ENCODE measurements around the gene RERE. TPM values are rescaled to one million over a fixed set of nuclear protein-coding genes. Genes with fewer than 3 reads are reported as not detected.

The RERE gene
- total RNA-seq, 1 donor = 55.0 TPM

DNA sequence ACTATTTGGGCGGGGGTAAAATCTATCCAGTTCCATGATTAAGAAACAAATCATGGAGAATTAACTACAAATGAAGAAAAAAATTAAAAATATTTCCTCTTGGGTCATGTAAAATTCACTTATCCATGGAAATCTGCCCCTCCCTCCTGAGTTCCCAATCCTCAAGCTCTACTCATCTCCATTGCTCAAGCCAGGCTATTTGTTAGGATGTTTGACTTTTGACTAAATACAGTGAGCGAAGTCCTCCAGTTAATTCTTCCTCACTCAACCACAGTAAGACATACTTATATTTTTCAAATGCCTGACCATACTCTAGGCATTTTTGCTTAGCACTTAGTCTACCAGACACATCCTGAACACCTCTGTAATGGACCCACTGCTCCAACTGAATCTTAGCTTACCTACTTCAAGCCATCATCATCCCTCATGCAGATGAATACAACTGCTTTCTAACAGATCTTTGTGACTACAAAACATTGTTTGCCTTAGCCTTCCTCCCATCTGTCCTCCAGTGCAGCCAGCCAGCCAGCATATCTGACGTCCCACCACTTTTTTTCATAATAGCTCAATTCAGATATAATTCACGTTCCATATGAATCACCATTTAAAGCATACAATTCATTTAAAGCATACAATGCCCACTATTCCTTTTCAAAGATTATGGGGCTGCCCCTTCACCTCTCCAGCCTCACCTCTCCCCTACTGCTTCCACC, 154.2 kb downstream of the RERE start:
- Histone ChIP-seq H3K4me1 (ENCODE audit: insufficient read depth, low read length) (peaks cover 75% of the 10 kb centered on the region), H3K36me3 (ENCODE audit: insufficient read depth, low read length) (no peaks in the 10 kb centered on the region), H3K9me3 (ENCODE audit: low read depth, low read length) (no peaks in the 10 kb centered on the region), H4K20me1 (ENCODE audit: insufficient read depth, low read length) (no peaks in the 10 kb centered on the region), H3K79me2 (ENCODE audit: insufficient read depth, low read length) (peaks cover 68% of the 10 kb centered on the region), H3K27ac (ENCODE audit: low read depth, low read length) (peak overlapping the region; percentile 98), H3K4me2 (ENCODE audit: insufficient read depth, low read length) (peak overlapping the region; percentile 66), H2AFZ (ENCODE audit: low read length) (no peak overlapping the region), H3K4me3 (ENCODE audit: insufficient read depth, low read length) (no peak overlapping the region), H3K27me3 (ENCODE audit: insufficient read depth, low read length) (no peaks in the 10 kb centered on the region)
- TF ChIP-seq, protein P1, sequence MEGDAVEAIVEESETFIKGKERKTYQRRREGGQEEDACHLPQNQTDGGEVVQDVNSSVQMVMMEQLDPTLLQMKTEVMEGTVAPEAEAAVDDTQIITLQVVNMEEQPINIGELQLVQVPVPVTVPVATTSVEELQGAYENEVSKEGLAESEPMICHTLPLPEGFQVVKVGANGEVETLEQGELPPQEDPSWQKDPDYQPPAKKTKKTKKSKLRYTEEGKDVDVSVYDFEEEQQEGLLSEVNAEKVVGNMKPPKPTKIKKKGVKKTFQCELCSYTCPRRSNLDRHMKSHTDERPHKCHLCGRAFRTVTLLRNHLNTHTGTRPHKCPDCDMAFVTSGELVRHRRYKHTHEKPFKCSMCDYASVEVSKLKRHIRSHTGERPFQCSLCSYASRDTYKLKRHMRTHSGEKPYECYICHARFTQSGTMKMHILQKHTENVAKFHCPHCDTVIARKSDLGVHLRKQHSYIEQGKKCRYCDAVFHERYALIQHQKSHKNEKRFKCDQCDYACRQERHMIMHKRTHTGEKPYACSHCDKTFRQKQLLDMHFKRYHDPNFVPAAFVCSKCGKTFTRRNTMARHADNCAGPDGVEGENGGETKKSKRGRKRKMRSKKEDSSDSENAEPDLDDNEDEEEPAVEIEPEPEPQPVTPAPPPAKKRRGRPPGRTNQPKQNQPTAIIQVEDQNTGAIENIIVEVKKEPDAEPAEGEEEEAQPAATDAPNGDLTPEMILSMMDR (IDR thresholded peaks at IDR 0.05; ENCODE audit: extremely low read depth, low read depth, low read length) = no peak
- DNase-seq (ENCODE audit: insufficient read length, low spot score, missing footprints) = no peak

DNA sequence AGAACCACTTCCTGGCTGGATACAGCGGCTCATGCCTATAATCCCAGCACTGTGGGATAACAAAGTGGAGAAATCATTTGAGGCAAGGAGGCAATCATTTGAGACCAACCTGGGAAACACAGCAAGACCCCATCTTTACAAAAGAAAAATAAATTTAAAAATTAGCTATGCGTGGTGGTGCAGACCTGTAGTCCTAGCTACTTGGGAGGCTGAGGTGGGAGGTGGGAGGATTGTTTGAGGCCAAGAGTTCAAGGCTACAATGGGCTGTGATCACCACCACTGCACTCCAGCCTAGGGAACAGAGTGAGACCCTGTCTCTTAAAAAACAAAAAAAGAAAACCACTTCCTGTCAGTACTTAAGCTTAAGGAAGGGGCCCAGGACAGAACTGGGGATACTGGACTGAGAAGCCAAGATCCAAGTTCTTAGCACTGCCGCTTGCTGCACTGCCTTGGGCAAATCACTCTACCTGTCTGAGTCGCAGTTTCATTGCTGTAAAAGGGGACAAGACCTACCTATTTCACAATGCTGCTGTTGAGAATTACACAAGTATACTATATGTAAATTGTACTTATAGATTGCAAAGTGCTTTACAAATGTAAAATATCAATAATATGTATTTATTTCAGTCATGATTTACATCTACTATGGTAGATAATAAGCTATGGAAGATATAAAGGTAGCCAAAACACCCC, 154.9 kb downstream of the RERE start:
- no peak for DNase-seq (ENCODE audit: insufficient read length, low spot score, missing footprints)
- H3K79me2 ChIP-seq (ENCODE audit: insufficient read depth, low read length) = peaks cover 67% of the 10 kb centered on the region
- TF ChIP-seq, protein P1 (IDR thresholded peaks at IDR 0.05; ENCODE audit: extremely low read depth, low read depth, low read length) = no peak

DNA sequence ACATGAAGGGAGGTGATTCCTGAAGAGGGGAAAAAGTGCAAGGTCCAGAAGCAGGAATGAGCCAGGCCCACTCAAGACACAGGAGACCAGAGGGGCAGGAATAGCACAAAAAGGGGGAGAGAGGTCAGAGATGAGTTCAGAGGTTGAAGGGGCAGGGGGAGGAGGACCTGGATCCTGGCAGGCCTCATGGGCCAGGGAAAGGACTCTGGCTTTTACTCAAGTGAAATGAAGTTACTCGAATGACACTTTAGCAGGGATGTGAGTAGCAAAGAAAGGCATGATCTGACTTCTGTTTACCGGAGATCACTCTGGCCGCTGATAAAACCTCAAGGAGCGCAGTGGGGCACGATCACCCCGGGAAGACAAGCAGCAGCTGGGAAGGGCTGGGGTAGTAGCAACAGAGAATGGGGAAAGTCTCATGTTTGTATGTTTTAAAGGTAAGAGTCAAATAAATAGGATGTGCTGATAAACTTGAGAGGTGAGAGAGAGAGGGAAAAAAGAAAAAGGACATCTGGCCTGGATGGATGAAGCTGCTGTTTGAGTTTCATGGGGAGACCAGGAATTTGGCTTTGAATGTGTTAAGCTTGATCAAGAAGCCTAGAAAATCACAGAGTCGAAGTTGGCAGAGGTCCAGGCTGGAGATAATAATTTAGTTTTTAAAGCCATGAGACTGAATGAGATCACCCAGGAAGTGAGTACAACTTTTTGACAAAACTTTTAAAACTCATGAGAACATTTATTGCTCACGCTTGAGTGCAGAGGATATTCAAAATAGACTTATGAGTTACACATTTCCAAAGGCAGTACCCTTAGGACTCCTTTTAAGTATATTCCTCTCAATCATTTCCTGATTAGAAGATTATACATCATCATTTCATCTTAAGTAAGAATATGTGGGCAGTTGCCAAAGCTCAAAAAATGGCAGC, 156.0 kb downstream of the RERE start:
- H4K20me1 ChIP-seq (ENCODE audit: insufficient read depth, low read length) = no peaks in the 10 kb centered on the region
- H3K27me3 ChIP-seq (ENCODE audit: insufficient read depth, low read length) = no peaks in the 10 kb centered on the region
- no peak overlapping the region for H2AFZ ChIP-seq (ENCODE audit: low read length)
- H3K4me3 ChIP-seq (ENCODE audit: insufficient read depth, low read length) = peak overlapping the region; percentile 21
- DNase-seq (ENCODE audit: insufficient read length, low spot score, missing footprints) = no peak
- no peaks in the 10 kb centered on the region for H3K9me3 ChIP-seq (ENCODE audit: low read depth, low read length)
- peak overlapping the region; percentile 81 for H3K4me2 ChIP-seq (ENCODE audit: insufficient read depth, low read length)
- H3K79me2 ChIP-seq (ENCODE audit: insufficient read depth, low read length) = peaks cover 67% of the 10 kb centered on the region
- peaks cover 62% of the 10 kb centered on the region for H3K4me1 ChIP-seq (ENCODE audit: insufficient read depth, low read length)
- no peaks in the 10 kb centered on the region for H3K36me3 ChIP-seq (ENCODE audit: insufficient read depth, low read length)
- TF ChIP-seq, protein P1 (IDR thresholded peaks at IDR 0.05; ENCODE audit: extremely low read depth, low read depth, low read length) = no peak
- H3K27ac ChIP-seq (ENCODE audit: low read depth, low read length) = peak overlapping the region; percentile 98

More for the DNA sequence above, 154.9 kb downstream of the RERE start:
- no peak overlapping the region for H3K4me3 ChIP-seq (ENCODE audit: insufficient read depth, low read length)
- peak overlapping the region; percentile 98 for H3K27ac ChIP-seq (ENCODE audit: low read depth, low read length)
- no peaks in the 10 kb centered on the region for H3K36me3 ChIP-seq (ENCODE audit: insufficient read depth, low read length)
- no peaks in the 10 kb centered on the region for H3K27me3 ChIP-seq (ENCODE audit: insufficient read depth, low read length)
- no peak overlapping the region for H2AFZ ChIP-seq (ENCODE audit: low read length)
- H3K4me1 ChIP-seq (ENCODE audit: insufficient read depth, low read length) = peaks cover 68% of the 10 kb centered on the region
- H4K20me1 ChIP-seq (ENCODE audit: insufficient read depth, low read length) = no peaks in the 10 kb centered on the region
- H3K4me2 ChIP-seq (ENCODE audit: insufficient read depth, low read length) = peak overlapping the region; percentile 49
- H3K9me3 ChIP-seq (ENCODE audit: low read depth, low read length) = no peaks in the 10 kb centered on the region

Measured in osteoblast (primary cell).